ENCODE data around the gene CLIC6. TPM values are rescaled to one million over a fixed set of nuclear protein-coding genes. Genes with fewer than 3 reads are reported as not detected.

CLIC6 gene
- total and polyA plus RNA-seq, 9 of the 15 experiments (the other 6 are each of a cell fraction or from before 2014, with no cell fraction given) = not detected

- 26% methylated on average over 53 of the region's 70 CpGs for WGBS (ENCODE audit: insufficient coverage, low coverage, missing lambda C conversion rate)
- H4K20me1 ChIP-seq (replicated peaks; ENCODE audit: control insufficient read depth, insufficient read depth, low read length) = no peaks in the 10 kb centered on the region
- H3K4me1 ChIP-seq (replicated peaks in 1 of 2; ENCODE audit: control insufficient read depth in 2 of 2, insufficient read depth in 2 of 2, low read length in 2 of 2) = peaks cover 0 to 16% of the 10 kb centered on the region in 2 experiments; a peak in 1 of 5 replicates
- FAIRE-seq (no peak), DNase-seq (ENCODE audit: extremely low read depth in 1 of 4, low spot score in 3 of 4) (no peak), ATAC-seq (no peak; the same call in 2 of the 3 replicates)
- ChIA-PET CTCF (ENCODE audit: low intra/inter-chr PET ratio) (interaction anchor here (0.6 kb wide), 1 partner anchor 22 kb away, joined by 5 read pairs; no protein-coding TSS in a partner anchor), POLR2A (interaction anchor here (0.7 to 1.2 kb wide), 2 partner anchors 36 to 313 kb away, joined by 3 to 5 read pairs; no protein-coding TSS in a partner anchor)
- no peak overlapping the region for H3K4me2 ChIP-seq (ENCODE audit: insufficient read depth, low read length)
- no peak overlapping the region for H2AFZ ChIP-seq (ENCODE audit: low read depth, low read length)
- no TSS peak for BruUV-seq (replicated peaks)
- peaks cover 37 to 50% of the 10 kb centered on the region in 2 experiments; a peak in 4 of 5 replicates for H3K27me3 ChIP-seq (ENCODE audit: control insufficient read depth in 2 of 2, insufficient read depth in 2 of 2, low read length in 2 of 2)
- no peak overlapping the region for H3K4me3 ChIP-seq
- TF ChIP-seq TSHZ1 (CRISPR knock-in tag; IDR thresholded peaks at IDR 0.05) (no peak), SMAD4 (CRISPR knock-in tag; conservative IDR thresholded peaks at IDR 0.05) (no peak), HDAC1 (IDR thresholded peaks at IDR 0.05) (no peak), ZBTB17 (CRISPR knock-in tag; IDR thresholded peaks at IDR 0.05) (no peak), SP2 (IDR thresholded peaks at IDR 0.05; ENCODE audit: extremely low read depth, low read depth, low read length, poor library complexity, severe bottlenecking) (no peak)
- no peaks in the 10 kb centered on the region for H3K36me3 ChIP-seq (ENCODE audit: control insufficient read depth, insufficient read depth, low read length)
- H3K79me2 ChIP-seq (ENCODE audit: control insufficient read depth, insufficient read depth, low read length) = no peaks in the 10 kb centered on the region
- no peaks in the 10 kb centered on the region for H3K9me3 ChIP-seq (replicated peaks; ENCODE audit: control insufficient read depth, insufficient read depth, low read depth, low read length)
- H3K9ac ChIP-seq (ENCODE audit: insufficient read depth in 1 of 2, low read depth in 2 of 2, low read length in 2 of 2) = no peak overlapping the region
- in situ Hi-C loops (cut with MboI) = no loop called here
- no peaks in the 10 kb centered on the region for H3K9me1 ChIP-seq (ENCODE audit: control insufficient read depth, insufficient read depth, low read length)
- no peak overlapping the region for H3K27ac ChIP-seq (ENCODE audit: extremely low read depth, low read depth, low read length)
- intact Hi-C loops (cut with micrococcal nuclease) = no loop called here
Observed at GRCh38 chr21:34670220-34670961, 1.6 kb downstream of the CLIC6 start.
